Thoracic aorta (tissue), 2 donors: ENCODE results near the gene EVI5L. TPM values are rescaled to one million over a fixed set of nuclear protein-coding genes. Genes with fewer than 3 reads are reported as not detected.

Experiments used
- ATAC-seq: fragments of 150-250 bp; one replicate; pipeline ENCODE4 v1.8.0; 2017; ENCODE audit warnings: low read depth; ENCODE audit not compliant: insufficient number of reproducible peaks, low FRiP score
- DNase-seq: peaks from one replicate; pipeline ENCODE4 v3.0.0-alpha.2; 2020; ENCODE audit warnings: low spot score
- H3K27ac ChIP-seq, 2 donors: fragments of 200-600 bp; sonication (generic); 1 replicate in 1 of 2; 2 replicates in 1 of 2; pipeline ENCODE4 v1.5.1; 2016; ENCODE audit warnings: mild to moderate bottlenecking in 2 of 2, moderate library complexity in 2 of 2
- H3K27me3 ChIP-seq: fragments of 200-600 bp; sonication (generic); replicated peaks from 2 replicates; pipeline ENCODE4 v1.6.0; 2016; ENCODE audit warnings: mild to moderate bottlenecking; ENCODE audit not compliant: insufficient read depth
- H3K36me3 ChIP-seq: fragments of 200-600 bp; sonication (generic); one replicate; pipeline ENCODE4 v1.5.1; 2016
- H3K4me1 ChIP-seq, 2 donors: fragments of 200-600 bp; sonication (generic); 1 replicate in 1 of 2; 2 replicates in 1 of 2; pipeline versions ENCODE4 v1.5.1 to v1.6.0; 2016; ENCODE audit warnings: low read depth in 2 of 2, mild to moderate bottlenecking in 1 of 2; ENCODE audit not compliant: control insufficient read depth in 1 of 2
- H3K4me3 ChIP-seq: fragments of 200-600 bp; sonication (generic); 2 replicates; pipeline ENCODE4 v1.5.1; 2016; ENCODE audit warnings: mild to moderate bottlenecking
- H3K9me3 ChIP-seq: fragments of 200-600 bp; sonication (generic); 2 replicates; pipeline ENCODE4 v1.5.1; 2016
- total RNA-seq, 2 donors: library from RNA; depleted of rRNA; stranded (reverse); fragments of >200 nt; gene quantifications; one replicate each; pipeline versions ENCODE4 v1.1.0 to v1.2.3, GENCODE V29; 2016
- TF ChIP-seq, protein P1 (sequence below): fragments of 200-600 bp; sonication (generic); IDR thresholded peaks from one replicate; pipeline ENCODE4 v1.5.1; 2019; ENCODE audit warnings: antibody characterized with exemption

EVI5L gene
- total RNA-seq, 2 donors from 2014 or later = 12.1 to 16.8 TPM

DNA sequence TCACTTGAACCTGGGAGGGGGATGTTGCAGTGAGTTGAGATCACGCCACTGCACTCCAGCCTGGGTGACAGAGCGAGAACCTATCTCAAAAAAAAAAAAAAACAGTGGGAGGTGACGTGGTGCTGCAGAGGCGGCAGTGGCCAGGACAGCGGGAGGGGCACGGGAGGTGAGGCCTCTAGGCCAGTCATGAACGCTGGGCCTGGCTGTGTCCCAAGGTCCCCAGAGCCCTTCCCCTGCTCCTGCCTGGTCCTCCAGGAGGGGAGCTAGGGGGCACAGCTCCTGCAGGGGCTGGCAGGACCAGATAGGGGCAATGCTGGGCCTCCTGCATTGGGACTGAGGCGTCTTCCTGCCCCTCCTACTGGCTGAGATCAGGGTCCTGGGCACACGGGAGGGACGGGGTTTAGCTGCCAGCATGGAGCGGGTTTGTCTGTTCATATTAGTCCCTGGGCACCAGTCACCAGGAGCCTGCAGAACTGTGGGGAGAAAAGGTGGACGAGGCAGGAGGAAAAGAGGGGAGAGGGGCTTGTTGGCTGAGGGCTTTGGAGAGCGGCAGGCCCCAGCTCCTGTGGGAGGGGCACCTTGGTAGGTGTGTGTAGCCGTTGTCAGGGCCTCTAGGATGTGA lies 78.2 kb downstream of the EVI5L start:
- H3K36me3 ChIP-seq = peaks cover 34% of the 10 kb centered on the region
- H3K4me3 ChIP-seq = no peak overlapping the region
- TF ChIP-seq, protein P1, sequence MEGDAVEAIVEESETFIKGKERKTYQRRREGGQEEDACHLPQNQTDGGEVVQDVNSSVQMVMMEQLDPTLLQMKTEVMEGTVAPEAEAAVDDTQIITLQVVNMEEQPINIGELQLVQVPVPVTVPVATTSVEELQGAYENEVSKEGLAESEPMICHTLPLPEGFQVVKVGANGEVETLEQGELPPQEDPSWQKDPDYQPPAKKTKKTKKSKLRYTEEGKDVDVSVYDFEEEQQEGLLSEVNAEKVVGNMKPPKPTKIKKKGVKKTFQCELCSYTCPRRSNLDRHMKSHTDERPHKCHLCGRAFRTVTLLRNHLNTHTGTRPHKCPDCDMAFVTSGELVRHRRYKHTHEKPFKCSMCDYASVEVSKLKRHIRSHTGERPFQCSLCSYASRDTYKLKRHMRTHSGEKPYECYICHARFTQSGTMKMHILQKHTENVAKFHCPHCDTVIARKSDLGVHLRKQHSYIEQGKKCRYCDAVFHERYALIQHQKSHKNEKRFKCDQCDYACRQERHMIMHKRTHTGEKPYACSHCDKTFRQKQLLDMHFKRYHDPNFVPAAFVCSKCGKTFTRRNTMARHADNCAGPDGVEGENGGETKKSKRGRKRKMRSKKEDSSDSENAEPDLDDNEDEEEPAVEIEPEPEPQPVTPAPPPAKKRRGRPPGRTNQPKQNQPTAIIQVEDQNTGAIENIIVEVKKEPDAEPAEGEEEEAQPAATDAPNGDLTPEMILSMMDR = no peak
- ATAC-seq = no peak
- peaks cover 13 to 34% of the 10 kb centered on the region in 2 donors for H3K4me1 ChIP-seq
- DNase-seq = no peak
- H3K27me3 ChIP-seq = no peaks in the 10 kb centered on the region
- H3K9me3 ChIP-seq = no peaks in the 10 kb centered on the region
- H3K27ac ChIP-seq = no peak overlapping the region

DNA sequence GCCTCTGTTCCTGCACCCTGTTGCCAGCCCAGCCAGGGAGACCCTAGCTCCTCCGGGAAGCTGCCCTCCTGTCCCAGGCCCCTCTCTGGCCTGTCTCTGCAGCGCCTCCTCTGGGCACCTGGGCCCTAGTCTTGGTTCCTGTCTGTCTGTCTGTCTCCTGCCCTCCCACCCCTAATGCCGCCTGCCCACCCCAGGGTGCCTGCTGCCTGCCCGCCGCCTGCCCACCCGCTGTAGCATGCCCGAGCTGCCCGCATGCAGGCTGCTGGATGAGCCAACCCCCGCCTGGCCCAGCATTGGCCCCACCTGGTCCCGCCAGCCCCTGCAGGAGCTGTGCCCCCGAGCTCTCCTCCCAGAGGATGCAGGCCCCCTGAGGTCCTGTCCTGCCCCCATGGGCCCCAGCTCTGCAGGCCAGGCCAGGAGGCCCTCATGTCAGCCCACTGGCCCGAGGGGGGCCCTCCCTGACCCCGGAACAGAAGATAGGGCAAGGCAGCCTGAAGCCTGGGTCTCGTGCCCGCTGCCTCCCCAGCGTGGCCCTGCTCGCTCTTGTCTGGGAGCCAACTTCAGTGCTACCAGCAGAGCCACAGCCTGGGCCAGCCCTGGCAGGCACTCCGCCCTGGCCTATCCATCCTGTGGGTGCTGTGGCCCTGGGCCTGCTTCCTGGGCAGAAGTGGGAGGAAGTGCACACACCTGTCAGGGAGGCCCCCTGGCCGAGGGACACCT lies 78.9 kb downstream of the EVI5L start:
- ATAC-seq = no peak
- TF ChIP-seq, protein P1 = no peak
- Histone ChIP-seq H3K36me3 (peaks cover 34% of the 10 kb centered on the region), H3K4me3 (no peak overlapping the region), H3K27me3 (no peaks in the 10 kb centered on the region), H3K9me3 (no peaks in the 10 kb centered on the region), H3K27ac (no peak overlapping the region), H3K4me1 (peaks cover 13 to 34% of the 10 kb centered on the region in 2 donors)
- DNase-seq = no peak

DNA sequence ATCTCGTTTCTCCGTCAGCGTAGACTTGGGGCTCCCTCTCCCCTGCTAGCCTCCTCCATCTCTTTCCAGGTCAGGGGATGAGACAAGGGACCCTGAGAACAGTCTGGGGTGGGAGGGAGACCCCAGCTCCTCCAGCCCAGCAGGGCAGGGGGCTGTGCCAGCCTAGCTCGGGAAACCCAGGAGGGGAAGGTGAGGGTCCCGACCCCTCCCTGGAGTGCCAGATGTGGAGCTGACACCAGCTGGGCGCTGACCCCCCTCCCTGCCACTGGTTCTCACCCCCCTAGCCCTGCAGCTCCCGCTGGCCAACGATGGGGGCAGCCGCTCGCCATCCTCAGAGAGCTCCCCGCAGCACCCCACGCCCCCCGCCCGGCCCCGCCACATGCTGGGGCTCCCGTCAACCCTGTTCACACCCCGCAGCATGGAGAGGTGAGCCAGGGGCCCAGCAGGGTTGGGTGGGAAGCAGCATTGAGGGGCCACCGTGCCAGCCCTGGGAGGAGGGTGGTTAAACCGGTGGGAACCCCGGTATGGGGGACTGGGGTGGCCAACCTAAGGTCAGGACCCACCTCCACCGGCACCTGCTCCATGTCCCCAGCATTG lies 79.6 kb downstream of the EVI5L start:
- Histone ChIP-seq H3K4me3 (no peak overlapping the region), H3K36me3 (peaks cover 34% of the 10 kb centered on the region), H3K27ac (no peak overlapping the region), H3K27me3 (no peaks in the 10 kb centered on the region), H3K4me1 (peaks cover 12 to 30% of the 10 kb centered on the region in 2 donors), H3K9me3 (no peaks in the 10 kb centered on the region)
- ATAC-seq (no peak), DNase-seq (no peak)
- TF ChIP-seq, protein P1 = no peak

DNA sequence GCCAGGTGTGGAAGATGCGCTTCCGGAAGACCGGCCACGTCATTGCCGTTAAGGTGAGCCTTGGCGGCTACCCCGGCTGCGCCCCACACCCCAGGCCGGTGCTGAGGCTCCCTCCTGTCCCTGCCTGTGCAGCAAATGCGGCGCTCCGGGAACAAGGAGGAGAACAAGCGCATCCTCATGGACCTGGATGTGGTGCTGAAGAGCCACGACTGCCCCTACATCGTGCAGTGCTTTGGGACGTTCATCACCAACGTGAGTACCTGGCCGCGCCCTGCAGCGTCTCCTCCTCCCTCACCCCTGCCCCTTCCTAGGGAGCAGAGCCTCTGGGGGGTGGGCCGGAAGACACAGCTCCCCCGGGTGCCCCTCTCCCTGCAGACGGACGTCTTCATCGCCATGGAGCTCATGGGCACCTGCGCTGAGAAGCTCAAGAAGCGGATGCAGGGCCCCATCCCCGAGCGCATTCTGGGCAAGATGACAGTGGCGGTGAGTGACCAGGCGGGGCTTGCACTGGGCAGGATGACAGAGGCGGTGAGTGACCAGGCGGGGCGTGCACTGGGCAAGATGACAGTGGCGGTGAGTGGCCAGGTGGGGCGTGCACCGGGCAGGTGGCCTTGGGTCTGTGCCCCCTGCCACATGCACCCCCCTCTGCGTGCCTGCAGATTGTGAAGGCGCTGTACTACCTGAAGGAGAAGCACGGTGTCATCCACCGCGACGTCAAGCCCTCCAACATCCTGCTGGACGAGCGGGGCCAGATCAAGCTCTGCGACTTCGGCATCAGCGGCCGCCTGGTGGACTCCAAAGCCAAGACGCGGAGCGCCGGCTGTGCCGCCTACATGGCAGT lies 80.5 kb downstream of the EVI5L start:
- H3K4me1 ChIP-seq = peaks cover 3 to 21% of the 10 kb centered on the region in 2 donors
- TF ChIP-seq, protein P1 = no peak
- H3K36me3 ChIP-seq = peaks cover 34% of the 10 kb centered on the region
- DNase-seq (no peak), ATAC-seq (no peak)
- no peaks in the 10 kb centered on the region for H3K9me3 ChIP-seq
- H3K4me3 ChIP-seq = no peak overlapping the region
- no peak overlapping the region for H3K27ac ChIP-seq
- H3K27me3 ChIP-seq = no peaks in the 10 kb centered on the region
